DMS53 treated with DMSO at 0.1 percent for 48 hours (cell line): ENCODE results near the gene ATAD3A.
"Not testable (repeated sequence)": the region's sequence is repeated elsewhere in the genome, so short reads cannot be mapped to it uniquely, and the experiment has no call there.

ENCODE experiments used
- DNase-seq: peaks from one replicate; lab custom pipeline; 2025; ENCODE audit not compliant: unreplicated experiment; lab: John Stamatoyannopoulos, UW

ATAD3A gene

GRCh38 chr1:1489231-1489630, 22.7 kb upstream of the ATAD3A start:
- DNase-seq: no peak

- no peak for DNase-seq
Measured at GRCh38 chr1:1489861-1490260, 22.1 kb upstream of the ATAD3A start.

GRCh38 chr1:1490633-1491230, 21.2 kb upstream of the ATAD3A start:
- DNase-seq: no peak

GRCh38 chr1:1491601-1492000, 20.4 kb upstream of the ATAD3A start:
- DNase-seq: no peak

- not testable (repeated sequence) for DNase-seq
Measured at GRCh38 chr1:1494311-1494710, 17.7 kb upstream of the ATAD3A start.

GRCh38 chr1:1495461-1495975, 16.4 kb upstream of the ATAD3A start:
- not testable (repeated sequence) for DNase-seq

- DNase-seq: peak; percentile 79
Measured at GRCh38 chr1:1504777-1505365, 7.1 kb upstream of the ATAD3A start.

GRCh38 chr1:1505366-1505798, 6.6 kb upstream of the ATAD3A start:
- peak; percentile 37 for DNase-seq

- not testable (repeated sequence) for DNase-seq
Measured at GRCh38 chr1:1505801-1506200, 6.2 kb upstream of the ATAD3A start.

GRCh38 chr1:1507305-1507704, 4.7 kb upstream of the ATAD3A start:
- DNase-seq: no peak

GRCh38 chr1:1508775-1509464, 3.0 kb upstream of the ATAD3A start:
- not testable (repeated sequence) for DNase-seq

- not testable (repeated sequence) for DNase-seq
Measured at GRCh38 chr1:1509465-1509850, 2.5 kb upstream of the ATAD3A start.

GRCh38 chr1:1510912-1511532, 940 bp upstream of the ATAD3A start:
- DNase-seq: peak; percentile 88

- not testable (repeated sequence) for DNase-seq
Measured at GRCh38 chr1:1512425-1512824, 463 bp downstream of the ATAD3A start.

- DNase-seq: not testable (repeated sequence)
Measured at GRCh38 chr1:1513675-1514074, 1.7 kb downstream of the ATAD3A start.

GRCh38 chr1:1514376-1514775, 2.4 kb downstream of the ATAD3A start:
- not testable (repeated sequence) for DNase-seq

GRCh38 chr1:1516923-1517322, 5.0 kb downstream of the ATAD3A start:
- not testable (repeated sequence) for DNase-seq

- DNase-seq: no peak
Measured at GRCh38 chr1:1517973-1518620, 6.1 kb downstream of the ATAD3A start.

GRCh38 chr1:1518621-1519007, 6.7 kb downstream of the ATAD3A start:
- not testable (repeated sequence) for DNase-seq

- DNase-seq: not testable (repeated sequence)
Measured at GRCh38 chr1:1519805-1520505, 8.0 kb downstream of the ATAD3A start.
